ENCODE results near the gene MFSD2A.
A peak's percentile ranks its signal among the peaks of the same experiment; 100 is the strongest.
"Not testable (repeated sequence)": the region's sequence is repeated elsewhere in the genome, so short reads cannot be mapped to it uniquely, and the experiment has no call there.

MFSD2A gene

DNA sequence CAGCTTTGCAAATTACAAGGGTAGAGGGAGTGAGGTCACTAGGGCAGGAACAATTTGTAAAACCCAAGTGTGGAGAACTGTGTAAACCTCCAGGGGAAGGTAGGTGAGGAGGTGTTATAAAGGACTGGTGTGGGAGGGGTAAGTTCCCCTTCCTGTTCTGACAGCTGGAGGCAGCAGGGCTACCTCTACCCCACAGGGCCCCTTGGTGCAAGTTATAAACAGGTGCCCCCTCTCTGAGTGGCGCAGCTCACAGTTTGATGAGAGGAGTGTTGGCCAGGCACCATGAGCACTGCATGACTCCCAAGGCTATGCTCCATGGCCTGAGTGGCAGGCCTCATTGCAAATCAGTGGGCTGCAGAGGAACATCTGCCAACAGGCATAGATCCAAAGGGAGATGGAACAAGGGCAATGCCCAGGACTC, 41.0 kb downstream of the MFSD2A start:
- H3K4me2 ChIP-seq = peak overlapping the region in 3 of 11 experiments; percentile 6 to 15 (median 10); a peak in 4 of 22 replicates
- no peak overlapping the region for H3K4me3 ChIP-seq
- no peak for TF ChIP-seq Cebpa-rat (IDR thresholded peaks at IDR 0.05)
- peaks cover 0 to 14% (median 7%) of the 10 kb centered on the region in 11 experiments; a peak in 7 of 22 replicates for H3K9me3 ChIP-seq (replicated peaks in 1 of 11)
- H3K4me1 ChIP-seq = peaks cover 0 to 43% (median 15%) of the 10 kb centered on the region in 10 experiments; a peak in 12 of 20 replicates
- no peaks in the 10 kb centered on the region for H3K27me3 ChIP-seq
- no peaks in the 10 kb centered on the region for H3K36me3 ChIP-seq
- H3K27ac ChIP-seq = no peak overlapping the region
- H4K20me1 ChIP-seq = no peaks in the 10 kb centered on the region
- H3K9ac ChIP-seq = no peak overlapping the region

DNA sequence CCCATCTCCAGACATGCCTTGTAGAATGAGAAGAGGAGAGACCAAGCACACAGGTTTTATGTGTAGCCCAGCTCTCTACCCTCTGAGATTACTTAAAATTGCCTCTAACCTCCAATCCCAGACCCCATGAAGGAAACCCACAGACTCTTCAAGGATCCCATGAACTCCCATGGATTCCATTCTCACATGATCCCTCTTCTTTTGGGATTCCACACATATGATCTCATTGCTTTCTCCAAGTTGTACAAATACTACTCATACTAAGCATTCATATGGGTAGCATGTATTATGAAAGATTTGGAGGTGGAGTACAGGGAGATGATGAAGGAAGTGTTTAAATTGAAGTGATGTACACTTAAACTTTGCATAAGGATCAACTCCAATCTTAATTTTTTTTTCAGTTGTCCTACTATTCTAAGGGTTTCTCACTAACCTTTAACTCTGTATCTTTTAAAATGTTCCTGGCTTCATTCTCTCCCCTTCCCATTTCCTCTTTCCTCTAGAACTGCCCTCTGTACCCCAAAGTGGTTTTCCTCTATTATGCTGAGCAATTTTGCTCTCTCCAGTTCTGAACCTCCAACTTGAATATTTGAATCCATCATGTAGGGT, 41.6 kb downstream of the MFSD2A start:
- Histone ChIP-seq H3K4me1 (peaks cover 0 to 40% (median 15%) of the 10 kb centered on the region in 10 experiments; a peak in 12 of 20 replicates), H4K20me1 (no peaks in the 10 kb centered on the region), H3K27ac (no peak overlapping the region), H3K27me3 (no peaks in the 10 kb centered on the region), H3K9me3 (replicated peaks in 1 of 11) (peaks cover 0 to 16% (median 7%) of the 10 kb centered on the region in 11 experiments; a peak in 7 of 22 replicates), H3K4me2 (peak overlapping the region in 4 of 11 experiments; percentile 6 to 15 (median 13); a peak in 4 of 22 replicates), H3K9ac (no peak overlapping the region), H3K36me3 (no peaks in the 10 kb centered on the region), H3K4me3 (no peak overlapping the region)
- no peak for TF ChIP-seq Cebpa-rat (IDR thresholded peaks at IDR 0.05)

DNA sequence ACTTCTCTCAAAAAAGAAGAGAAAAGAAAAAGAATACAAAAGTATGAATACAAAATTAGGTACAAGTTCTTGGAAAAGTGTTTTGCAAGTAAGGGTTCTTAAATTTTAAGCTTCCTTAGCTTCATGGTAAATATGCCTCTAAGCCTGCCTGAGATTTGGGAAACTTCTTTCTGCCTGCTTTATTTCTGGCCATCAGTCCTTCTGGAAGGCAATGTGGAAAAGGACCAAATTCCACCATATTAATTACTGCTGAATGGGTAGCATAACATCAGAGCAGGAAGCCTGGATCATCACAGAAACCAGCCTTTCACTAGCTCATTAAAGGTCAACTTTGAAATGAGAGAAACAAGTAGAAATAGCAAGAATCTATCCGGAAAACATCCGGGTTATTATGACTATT, 46.5 kb downstream of the MFSD2A start:
- no peaks in the 10 kb centered on the region for H3K36me3 ChIP-seq
- peaks cover 19 to 39% (median 30%) of the 10 kb centered on the region in 11 experiments for H3K9me3 ChIP-seq (replicated peaks in 1 of 11)
- no peak overlapping the region for H3K27ac ChIP-seq
- no peak overlapping the region; a peak in 1 of 22 replicates for H3K4me2 ChIP-seq
- no peaks in the 10 kb centered on the region for H4K20me1 ChIP-seq
- H3K4me3 ChIP-seq = no peak overlapping the region
- H3K27me3 ChIP-seq = no peaks in the 10 kb centered on the region
- H3K9ac ChIP-seq = no peak overlapping the region
- TF ChIP-seq Cebpa-rat (IDR thresholded peaks at IDR 0.05) = no peak
- peaks cover 8 to 41% (median 17%) of the 10 kb centered on the region in 10 experiments for H3K4me1 ChIP-seq

DNA sequence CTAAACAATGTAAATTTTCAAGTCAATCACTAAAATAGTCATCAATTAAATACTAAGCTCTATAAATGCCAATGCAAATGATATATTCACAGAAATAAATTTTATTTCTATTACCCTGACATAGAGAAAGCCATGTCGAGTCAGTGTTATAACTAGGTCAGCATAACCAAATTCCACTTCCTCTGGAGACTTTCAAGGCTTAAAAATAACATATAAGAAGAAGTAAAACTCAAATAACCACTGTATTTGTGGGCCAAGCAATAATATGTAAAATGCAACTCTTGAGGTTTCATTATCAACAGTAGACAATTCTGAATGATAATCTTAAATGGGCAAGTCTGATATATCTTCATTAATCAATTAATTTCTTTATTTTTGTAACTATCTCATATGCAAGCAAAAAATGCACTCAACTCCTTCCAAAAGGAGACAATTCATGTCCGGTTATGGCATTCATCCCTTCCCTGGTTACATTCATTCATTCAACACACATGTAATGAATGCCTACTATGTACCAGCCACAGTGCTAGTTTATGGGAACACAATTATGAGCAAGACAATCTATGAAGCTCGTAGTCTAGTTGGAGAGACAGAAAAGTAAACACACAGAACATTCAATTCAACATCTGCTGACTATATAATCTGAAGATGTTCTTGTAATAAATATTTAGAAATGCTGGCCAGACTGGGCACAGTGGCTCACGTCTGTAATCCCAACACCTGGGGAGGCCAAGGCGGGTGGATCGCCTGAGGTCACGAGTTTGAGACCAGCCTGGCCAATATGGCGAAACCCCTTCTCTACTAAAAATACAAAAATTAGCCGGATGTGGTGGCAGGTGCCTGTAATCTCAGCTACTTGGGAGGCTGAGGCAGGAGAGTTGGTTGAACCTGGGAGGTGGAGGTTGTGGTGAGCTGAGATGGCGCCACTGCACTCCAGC, 48.5 kb downstream of the MFSD2A start:
- Histone ChIP-seq H3K27ac (peak overlapping the region in 5 of 11 experiments; percentile 13 to 64 (median 55); a peak in 8 of 22 replicates), H3K9me3 (replicated peaks in 1 of 11) (peaks cover 19 to 38% (median 28%) of the 10 kb centered on the region in 11 experiments), H3K9ac (peak overlapping the region in 3 of 11 experiments; percentile 2 to 37 (median 22); a peak in 2 of 22 replicates), H3K4me3 (no peak overlapping the region), H3K36me3 (no peaks in the 10 kb centered on the region), H4K20me1 (no peaks in the 10 kb centered on the region), H3K27me3 (no peaks in the 10 kb centered on the region), H3K4me2 (peak overlapping the region; percentile 38 to 86 (median 68)), H3K4me1 (peaks cover 8 to 34% (median 17%) of the 10 kb centered on the region in 10 experiments)
- TF ChIP-seq Cebpa-rat (IDR thresholded peaks at IDR 0.05) = no peak

DNA sequence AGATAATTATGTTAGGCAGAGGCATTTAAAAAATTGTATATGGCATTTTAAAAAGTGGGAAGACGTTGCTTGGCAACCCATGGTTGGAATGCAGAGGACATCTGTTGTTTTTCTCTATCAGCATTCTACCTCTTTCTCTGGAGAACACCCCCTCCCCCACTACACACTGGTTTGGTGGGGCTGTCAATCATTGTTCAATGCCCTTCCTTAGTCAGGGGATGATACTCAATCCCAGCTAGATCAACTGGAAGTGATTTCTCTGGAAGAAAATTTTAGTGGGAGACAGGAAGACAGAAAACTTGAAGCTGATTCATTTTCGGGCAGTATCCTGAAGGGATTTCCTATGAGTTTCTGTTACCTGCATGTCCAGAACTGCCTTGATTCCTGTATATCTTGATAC, 49.9 kb downstream of the MFSD2A start:
- Histone ChIP-seq H3K4me3 (no peak overlapping the region), H3K4me2 (no peak overlapping the region), H3K9ac (no peak overlapping the region), H3K27me3 (no peaks in the 10 kb centered on the region), H3K36me3 (no peaks in the 10 kb centered on the region), H3K27ac (no peak overlapping the region), H3K9me3 (replicated peaks in 1 of 11) (peaks cover 19 to 38% (median 26%) of the 10 kb centered on the region in 11 experiments), H3K4me1 (peaks cover 8 to 34% (median 17%) of the 10 kb centered on the region in 10 experiments), H4K20me1 (no peaks in the 10 kb centered on the region)
- no peak for TF ChIP-seq Cebpa-rat (IDR thresholded peaks at IDR 0.05)

DNA sequence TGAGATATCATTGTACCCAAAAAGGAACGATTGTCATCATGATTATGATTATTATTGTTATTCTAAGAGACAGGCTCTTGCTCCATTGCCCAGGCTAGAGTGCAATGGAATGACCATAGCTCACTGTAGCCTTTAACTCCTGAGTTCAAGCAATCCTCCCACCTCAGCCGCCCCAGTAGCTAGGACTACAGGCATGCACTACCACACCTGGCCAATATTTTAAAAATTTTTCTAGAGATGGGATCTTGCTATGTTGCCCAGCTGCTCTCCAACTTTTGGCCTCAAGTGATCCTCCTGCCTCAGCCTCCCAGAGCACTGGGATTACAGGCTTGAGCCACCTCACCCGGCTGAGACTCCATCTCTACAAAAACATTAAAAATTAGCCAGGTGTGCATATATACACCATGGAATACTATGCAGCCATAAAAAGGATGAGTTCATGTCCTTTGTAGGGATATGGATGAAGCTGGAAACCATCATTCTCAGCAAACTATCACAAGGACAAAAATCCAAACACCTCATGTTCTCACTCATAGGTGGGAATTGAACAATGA, 52.6 kb downstream of the MFSD2A start:
- H3K4me2 ChIP-seq, H3K9ac ChIP-seq, H3K27ac ChIP-seq, H3K4me3 ChIP-seq, H3K27me3 ChIP-seq, H3K36me3 ChIP-seq, H4K20me1 ChIP-seq: not testable (repeated sequence)
- H3K4me1 ChIP-seq = peaks cover 8 to 18% (median 13%) of the 10 kb centered on the region in 10 experiments
- peaks cover 19 to 45% (median 30%) of the 10 kb centered on the region in 11 experiments for H3K9me3 ChIP-seq (replicated peaks in 1 of 11)

DNA sequence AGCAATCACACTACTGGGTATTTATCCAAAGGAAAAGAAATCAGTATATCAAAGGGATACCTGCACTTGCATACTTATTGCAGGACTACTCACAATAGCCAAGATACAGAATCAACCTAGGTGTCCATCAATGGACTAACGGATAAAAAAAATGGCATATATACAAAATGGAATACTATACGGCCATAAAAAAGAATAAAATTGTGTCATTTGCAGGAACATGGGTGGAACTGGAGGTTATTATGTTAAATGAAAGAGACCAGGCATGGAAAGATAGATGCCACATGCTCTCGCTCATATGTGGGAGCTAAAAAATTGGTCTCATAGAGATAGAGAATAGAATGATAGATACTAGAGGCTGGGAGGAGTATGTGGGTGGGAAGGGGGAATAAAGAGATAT, 56.3 kb downstream of the MFSD2A start:
- Histone ChIP-seq H3K27ac (no peak overlapping the region), H4K20me1 (no peaks in the 10 kb centered on the region), H3K4me2 (no peak overlapping the region), H3K9ac (no peak overlapping the region), H3K9me3 (replicated peaks in 1 of 11) (peaks cover 2 to 22% (median 11%) of the 10 kb centered on the region in 11 experiments; a peak in 20 of 22 replicates), H3K4me3 (no peak overlapping the region), H3K27me3 (no peaks in the 10 kb centered on the region), H3K4me1 (peaks cover 0 to 13% (median 3%) of the 10 kb centered on the region in 10 experiments; a peak in 6 of 20 replicates), H3K36me3 (no peaks in the 10 kb centered on the region)
- TF ChIP-seq Cebpa-rat (IDR thresholded peaks at IDR 0.05) = no peak

DNA sequence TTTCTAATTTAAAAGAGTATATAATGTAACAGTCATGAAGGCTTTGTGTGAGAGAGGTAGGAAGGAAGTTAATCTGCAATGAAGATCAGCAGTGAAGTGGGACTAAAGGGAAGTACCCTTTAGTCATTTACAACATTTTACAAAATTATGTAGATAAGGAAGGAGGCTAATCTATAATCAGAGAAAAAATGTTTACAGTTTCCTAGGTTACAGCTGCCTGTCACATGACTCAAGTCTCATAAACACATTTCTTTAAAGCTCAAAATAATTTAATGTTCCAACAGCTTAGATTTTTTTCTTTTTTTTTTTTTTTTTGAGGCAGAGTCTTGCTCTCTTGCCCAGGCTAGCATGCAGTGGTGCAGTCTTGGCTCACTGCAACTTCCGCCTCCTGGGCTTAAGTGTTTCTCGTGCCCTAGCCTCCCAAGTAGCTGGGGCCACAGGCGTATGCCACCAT, 59.3 kb downstream of the MFSD2A start:
- no peak for TF ChIP-seq Cebpa-rat (IDR thresholded peaks at IDR 0.05)
- peak overlapping the region in 1 of 11 experiments; percentile 22; a peak in 1 of 22 replicates for H3K27ac ChIP-seq
- H3K9ac ChIP-seq = no peak overlapping the region
- H3K4me3 ChIP-seq = no peak overlapping the region
- H3K9me3 ChIP-seq (replicated peaks in 1 of 11) = peaks cover 0 to 21% (median 7%) of the 10 kb centered on the region in 11 experiments; a peak in 11 of 22 replicates
- H3K4me2 ChIP-seq = peak overlapping the region in 3 of 11 experiments; percentile 8 to 27 (median 9); a peak in 2 of 22 replicates
- no peaks in the 10 kb centered on the region for H3K36me3 ChIP-seq
- no peaks in the 10 kb centered on the region for H4K20me1 ChIP-seq
- peaks cover 0 to 13% (median 3%) of the 10 kb centered on the region in 10 experiments; a peak in 6 of 20 replicates for H3K4me1 ChIP-seq
- no peaks in the 10 kb centered on the region for H3K27me3 ChIP-seq

Measured in BLaER1 treated with 17β-estradiol and CSF1 and Interleukin-3, amounts not matched to agents 10 nM and 100 nM (cell line).